A204.1 (cell line): ENCODE measurements around the gene NME8.
"Not testable (repeated sequence)": the region's sequence is repeated elsewhere in the genome, so short reads cannot be mapped to it uniquely, and the experiment has no call there.

ENCODE experiments used
- FAIRE-seq: peaks from 2 replicates; lab custom pipeline; 2012; peaks lifted over from hg19 to GRCh38; lab: Jason Lieb, UNC

The NME8 gene

GRCh38 chr7:37848297-37848696, at the start of gene NME8:
TSS of gene NME8 (plus strand) at chr7:37848597. CDS start at chr7:37850267, 1,670 bp downstream.
- FAIRE-seq: no peak

GRCh38 chr7:37806152-37806551, 42.2 kb upstream of the NME8 start:
- no peak for FAIRE-seq

GRCh38 chr7:37812161-37812580, 36.2 kb upstream of the NME8 start:
- FAIRE-seq: not testable (repeated sequence)

GRCh38 chr7:37815671-37816371, 32.6 kb upstream of the NME8 start:
- no peak for FAIRE-seq

GRCh38 chr7:37816922-37817590, 31.3 kb upstream of the NME8 start:
- FAIRE-seq: no peak

- no peak for FAIRE-seq
These were observed 30.8 kb upstream of the NME8 start for GRCh38 chr7:37817591-37817960.

GRCh38 chr7:37817996-37818720, 30.2 kb upstream of the NME8 start:
- no peak for FAIRE-seq

- peak; percentile 40 for FAIRE-seq
These were observed 27.5 kb upstream of the NME8 start for GRCh38 chr7:37820708-37821468.

GRCh38 chr7:37822946-37823345, 25.5 kb upstream of the NME8 start:
- FAIRE-seq: no peak

- no peak for FAIRE-seq
These were observed 24.8 kb upstream of the NME8 start for GRCh38 chr7:37823557-37823956.

GRCh38 chr7:37825038-37825437, 23.4 kb upstream of the NME8 start:
- FAIRE-seq: no peak

GRCh38 chr7:37826825-37827224, 21.6 kb upstream of the NME8 start:
- FAIRE-seq: no peak

GRCh38 chr7:37831244-37831643, 17.2 kb upstream of the NME8 start:
- no peak for FAIRE-seq

- FAIRE-seq: no peak
These were observed 16.2 kb upstream of the NME8 start for GRCh38 chr7:37832194-37832593.

- FAIRE-seq: peak; percentile 73
These were observed 15.1 kb upstream of the NME8 start for GRCh38 chr7:37833107-37833817.

- FAIRE-seq: no peak
These were observed 14.6 kb upstream of the NME8 start for GRCh38 chr7:37833818-37834146.

- no peak for FAIRE-seq
These were observed 5.1 kb downstream of the NME8 start for GRCh38 chr7:37853468-37853867.

- no peak for FAIRE-seq
These were observed 33.7 kb downstream of the NME8 start for GRCh38 chr7:37882086-37882485.

GRCh38 chr7:37893359-37893758, 45.0 kb downstream of the NME8 start:
- FAIRE-seq: no peak

- FAIRE-seq: no peak
These were observed 46.3 kb downstream of the NME8 start for GRCh38 chr7:37894671-37895070.

GRCh38 chr7:37899712-37900247, 51.4 kb downstream of the NME8 start:
- no peak for FAIRE-seq
